HepG2 (cell line): ENCODE measurements around the gene CPLANE2. TPM values are rescaled to one million over a fixed set of nuclear protein-coding genes. Genes with fewer than 3 reads are reported as not detected.

ENCODE experiments used
- CHD4 ChIP-seq: fragments of 200-600 bp; sonication (generic); IDR thresholded peaks from 2 replicates; pipeline ENCODE4 v1.7.0; 2017; ENCODE audit warnings: mild to moderate bottlenecking, low read length, borderline replicate concordance
- GABPB1 ChIP-seq: IDR thresholded peaks from 2 replicates; pipeline ENCODE4 v1.6.1; 2016; ENCODE audit warnings: mild to moderate bottlenecking, missing genetic modification reagents, moderate library complexity, missing compliant biosample characterization
- HNRNPLL ChIP-seq: fragments of 200-400 bp; formaldehyde crosslinking; IDR thresholded peaks from 2 replicates; pipeline ENCODE4 v1.6.1; 2017; ENCODE audit warnings: mild to moderate bottlenecking, low read depth, low read length; ENCODE audit not compliant: poor library complexity, severe bottlenecking
- KLF9 ChIP-seq: IDR thresholded peaks from 2 replicates; pipeline ENCODE4 v1.6.1; 2016; ENCODE audit warnings: low read depth
- RAD51 ChIP-seq: fragments of 450-650 bp; IDR thresholded peaks from 2 replicates; pipeline ENCODE4 v1.6.1; 2016; ENCODE audit warnings: borderline replicate concordance
- RCOR2 ChIP-seq: IDR thresholded peaks from 2 replicates; pipeline ENCODE4 v1.6.1; 2016; ENCODE audit warnings: missing biosample characterization, missing genetic modification reagents
- TCF7 ChIP-seq: sonication (generic); IDR thresholded peaks from 2 replicates; pipeline ENCODE4 v1.6.1; 2016; ENCODE audit warnings: antibody characterized with exemption, low read depth
- TRIM24 ChIP-seq: sonication (generic); formaldehyde crosslinking; IDR thresholded peaks from 2 replicates; pipeline ENCODE4 v1.8.0; 2022; ENCODE audit warnings: mild to moderate bottlenecking, missing genetic modification reagents
- WIZ ChIP-seq: sonication (generic); formaldehyde crosslinking; IDR thresholded peaks from 2 replicates; pipeline ENCODE4 v1.5.1; 2020; ENCODE audit warnings: mild to moderate bottlenecking, missing genetic modification reagents
- ZFP36L1 ChIP-seq: sonication (generic); formaldehyde crosslinking; IDR thresholded peaks from 2 replicates; pipeline ENCODE4 v1.8.0; 2022; ENCODE audit warnings: mild to moderate bottlenecking, missing genetic modification reagents, moderate library complexity
- ZHX2 ChIP-seq, 2 experiments: sonication (generic) in 1 of 2; formaldehyde crosslinking in 1 of 2; IDR thresholded peaks; 2 replicates each; pipeline versions ENCODE4 v1.6.1 to v1.9.0; 2014 to 2022; ENCODE audit warnings: antibody characterized with exemption in 1 of 2, borderline replicate concordance in 1 of 2, inconsistent platforms in 1 of 2, low read depth in 1 of 2, missing genetic modification reagents in 1 of 2
- ZIK1 ChIP-seq: sonication (generic); formaldehyde crosslinking; IDR thresholded peaks from 2 replicates; pipeline ENCODE4 v1.5.0; 2020; ENCODE audit warnings: mild to moderate bottlenecking, low read depth, missing genetic modification reagents, borderline replicate concordance
- ZNF101 ChIP-seq: sonication (generic); formaldehyde crosslinking; IDR thresholded peaks from 2 replicates; pipeline ENCODE4 v1.4.0; 2020; ENCODE audit warnings: mild to moderate bottlenecking, low read depth, missing genetic modification reagents, borderline replicate concordance
- ZNF333 ChIP-seq: sonication (generic); formaldehyde crosslinking; IDR thresholded peaks from 2 replicates; pipeline ENCODE4 v1.4.0; 2020; ENCODE audit warnings: mild to moderate bottlenecking, missing genetic modification reagents, borderline replicate concordance
- ZNF574 ChIP-seq: sonication (generic); formaldehyde crosslinking; IDR thresholded peaks from 2 replicates; pipeline ENCODE4 v1.4.0; 2020; ENCODE audit warnings: missing genetic modification reagents
- ZNF580 ChIP-seq: IDR thresholded peaks from 2 replicates; pipeline ENCODE4 v1.6.1; 2016; ENCODE audit warnings: low read depth, borderline replicate concordance
- ZSCAN20 ChIP-seq: sonication (generic); formaldehyde crosslinking; IDR thresholded peaks from 2 replicates; pipeline ENCODE4 v1.4.0; 2020; ENCODE audit warnings: missing genetic modification reagents, mild to moderate bottlenecking, borderline replicate concordance
- polyA plus RNA-seq, 8 experiments: library from polyadenylated mRNA; depleted of rRNA in 3 of 8; stranded (reverse) in 7 of 8; unstranded in 1 of 8; fragments of >200 nt; fragmentation: Illumina TruSeq in 4 of 8; extraction: Trizol in 4 of 8; gene quantifications; 2 replicates each; pipeline versions ENCODE4 v1.2.1 to v1.2.3, GENCODE V29; 2011 to 2016; ENCODE audit warnings: low read depth in 4 of 8, missing spikeins in 1 of 8, mixed read lengths in 1 of 8; ENCODE audit not compliant: insufficient read depth in 1 of 8
- total RNA-seq, 5 experiments: library from RNA; depleted of rRNA; stranded (reverse); fragments of >200 nt; fragmentation: Illumina TruSeq; extraction: Trizol; gene quantifications; 2 replicates each; pipeline ENCODE4 v1.2.3, GENCODE V29; 2016; ENCODE audit warnings: low read depth in 1 of 5
- TF ChIP-seq, protein P1 (sequence below): sonication (generic); formaldehyde crosslinking; IDR thresholded peaks from 2 replicates; pipeline ENCODE4 v1.8.0; 2022; ENCODE audit warnings: mild to moderate bottlenecking, missing genetic modification reagents, moderate library complexity

The CPLANE2 gene
- total and polyA plus RNA-seq, 2 of the 13 experiments (the other 11 are each of a cell fraction or from before 2014, with no cell fraction given) = 0.29 to 1.6 TPM

DNA sequence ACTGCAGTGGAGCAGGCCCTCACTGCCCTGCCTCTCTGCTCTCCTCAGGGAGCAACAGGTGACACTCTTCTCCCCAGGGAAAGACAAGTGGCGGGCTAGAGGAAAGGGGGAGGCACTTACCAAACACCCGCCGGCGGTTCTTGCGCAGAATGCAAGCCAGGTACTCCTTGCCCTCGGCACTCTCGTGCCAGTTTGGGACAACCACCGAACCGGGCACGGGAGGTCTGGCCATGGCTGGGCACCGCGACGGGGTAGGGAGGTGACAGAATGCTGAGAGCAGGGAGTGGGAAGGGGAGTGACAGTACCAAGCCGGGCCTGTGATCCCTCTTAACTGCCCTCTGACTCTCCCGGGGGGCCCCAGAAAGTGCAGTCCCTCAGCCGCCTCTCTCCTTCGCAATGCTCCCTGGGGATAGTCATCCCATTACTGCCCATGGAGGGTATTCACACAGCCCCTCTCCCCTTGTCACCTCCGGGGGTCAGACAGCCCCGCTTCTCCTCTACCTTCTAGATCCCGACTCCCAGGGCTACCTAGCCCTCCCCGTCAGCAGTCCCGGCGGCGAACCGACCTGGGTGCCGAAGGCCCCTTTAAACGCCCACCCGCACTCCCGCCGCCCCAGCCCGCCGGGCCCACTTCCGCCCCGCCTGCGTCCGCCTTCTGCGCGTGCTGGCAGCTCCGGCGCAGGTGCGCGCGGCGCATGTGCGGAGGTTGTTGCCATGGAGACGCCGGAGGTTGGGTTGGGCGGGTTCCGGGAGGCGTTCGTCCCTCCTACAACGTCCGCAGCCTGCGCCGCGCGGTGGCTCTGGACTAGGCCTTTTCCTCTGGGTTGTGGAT is at the start of gene CPLANE2 (continued):
- peak; percentile 78 for TF ChIP-seq ZNF574 (CRISPR knock-in tag)
- peak; percentile 48; the same call in 1 of the 2 replicates for TF ChIP-seq ZNF580
- TF ChIP-seq TRIM24 (CRISPR knock-in tag) = no peak
- TF ChIP-seq KLF9 = no peak
- TF ChIP-seq ZFP36L1 (CRISPR knock-in tag) = no peak
- peak; percentile 96 for TF ChIP-seq HNRNPLL
- TF ChIP-seq ZNF101 = no peak
- TF ChIP-seq ZNF333 (CRISPR knock-in tag) = no peak
- TF ChIP-seq RAD51 = no peak
- no peak for TF ChIP-seq RCOR2 (CRISPR knock-in tag)
- TF ChIP-seq GABPB1 = peak; percentile 86
- no peak; the same call in 1 of the 2 replicates for TF ChIP-seq ZIK1
- TF ChIP-seq ZSCAN20 (CRISPR knock-in tag) = peak; percentile 59; the same call in 1 of the 2 replicates
- TF ChIP-seq WIZ (CRISPR knock-in tag) = no peak
- no peak for TF ChIP-seq TCF7
- TF ChIP-seq, protein P1, sequence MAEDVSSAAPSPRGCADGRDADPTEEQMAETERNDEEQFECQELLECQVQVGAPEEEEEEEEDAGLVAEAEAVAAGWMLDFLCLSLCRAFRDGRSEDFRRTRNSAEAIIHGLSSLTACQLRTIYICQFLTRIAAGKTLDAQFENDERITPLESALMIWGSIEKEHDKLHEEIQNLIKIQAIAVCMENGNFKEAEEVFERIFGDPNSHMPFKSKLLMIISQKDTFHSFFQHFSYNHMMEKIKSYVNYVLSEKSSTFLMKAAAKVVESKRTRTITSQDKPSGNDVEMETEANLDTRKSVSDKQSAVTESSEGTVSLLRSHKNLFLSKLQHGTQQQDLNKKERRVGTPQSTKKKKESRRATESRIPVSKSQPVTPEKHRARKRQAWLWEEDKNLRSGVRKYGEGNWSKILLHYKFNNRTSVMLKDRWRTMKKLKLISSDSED (CRISPR knock-in tag) = no peak
- TF ChIP-seq ZHX2 (IDR thresholded peaks at IDR 0.05; ENCODE audit: low read depth) = no peak
- TF ChIP-seq ZHX2 (CRISPR knock-in tag; IDR thresholded peaks at IDR 0.05; ENCODE audit: borderline replicate concordance) = no peak
- no peak for TF ChIP-seq CHD4
